K562 (cell line): ENCODE measurements around the gene BNIP2. TPM values are rescaled to one million over a fixed set of nuclear protein-coding genes. Genes with fewer than 3 reads are reported as not detected.

Experiments used
- CHCHD3 ChIP-seq: fragments of 250-450 bp; sonication (Bioruptor Pico); IDR thresholded peaks from 2 replicates; pipeline ENCODE4 v2.1.2; 2022; ENCODE audit warnings: mild to moderate bottlenecking
- CTBP1 ChIP-seq: fragments of 450-650 bp; IDR thresholded peaks from 2 replicates; pipeline ENCODE4 v1.6.1; 2016; ENCODE audit warnings: borderline replicate concordance
- FOXA3 ChIP-seq, 2 experiments: fragments of 450-650 bp in 1 of 2; sonication (generic) in 1 of 2; formaldehyde crosslinking; IDR thresholded peaks in 1 of 2; conservative IDR thresholded peaks in 1 of 2; 2 replicates each; pipeline versions ENCODE4 v1.4.0 to v1.8.0; 2020 to 2022; ENCODE audit warnings: mild to moderate bottlenecking in 2 of 2, missing genetic modification reagents in 1 of 2
- FOXJ3 ChIP-seq: sonication (generic); formaldehyde crosslinking; IDR thresholded peaks from 2 replicates; pipeline ENCODE4 v1.4.0; 2020; ENCODE audit warnings: mild to moderate bottlenecking, missing genetic modification reagents
- GABPB1 ChIP-seq: sonication (generic); formaldehyde crosslinking; IDR thresholded peaks from 2 replicates; pipeline ENCODE4 v1.8.0; 2022; ENCODE audit warnings: mild to moderate bottlenecking, missing genetic modification reagents
- GTF2A2 ChIP-seq: IDR thresholded peaks from 2 replicates; pipeline ENCODE4 v1.6.1; 2016; ENCODE audit warnings: mild to moderate bottlenecking, missing genetic modification characterization, missing compliant biosample characterization
- JUND ChIP-seq, 2 experiments: IDR thresholded peaks; 2 replicates in 1 of 2; 3 replicates in 1 of 2; pipeline ENCODE4 v1.6.1; 2011; ENCODE audit warnings: borderline replicate concordance in 2 of 2, low read depth in 2 of 2, low read length in 2 of 2, improper control_type of control experiment in 1 of 2, missing biosample characterization in 1 of 2, missing genetic modification characterization in 1 of 2, missing genetic modification reagents in 1 of 2
- KDM4B ChIP-seq, 2 experiments: fragments of 450-650 bp in 1 of 2; sonication (generic) in 1 of 2; IDR thresholded peaks; 2 replicates each; pipeline ENCODE4 v1.6.1; 2016 to 2017; ENCODE audit warnings: borderline replicate concordance in 2 of 2, antibody characterized with exemption in 1 of 2, low read depth in 1 of 2, mild to moderate bottlenecking in 1 of 2
- NR1H2 ChIP-seq: sonication (generic); formaldehyde crosslinking; IDR thresholded peaks from 2 replicates; pipeline ENCODE4 v1.4.0; 2020; ENCODE audit warnings: mild to moderate bottlenecking, missing genetic modification reagents
- POLR2B ChIP-seq: fragments of 450-650 bp; IDR thresholded peaks from 2 replicates; pipeline ENCODE4 v1.6.1; 2018; ENCODE audit warnings: low read depth; ENCODE audit not compliant: partially characterized antibody
- RBBP5 ChIP-seq: fragments of 200-600 bp; sonication (generic); IDR thresholded peaks from 2 replicates; pipeline ENCODE4 v1.6.1; 2012; ENCODE audit warnings: borderline replicate concordance, mild to moderate bottlenecking, low read length, control low read depth, inconsistent platforms; ENCODE audit not compliant: insufficient read depth, poor library complexity, severe bottlenecking
- RBM22 ChIP-seq: fragments of 200-400 bp; formaldehyde crosslinking; IDR thresholded peaks from 2 replicates; pipeline ENCODE4 v1.6.1; 2018; ENCODE audit warnings: low read length, low read depth; ENCODE audit not compliant: poor library complexity, severe bottlenecking
- RBM39 ChIP-seq: fragments of 200-400 bp; formaldehyde crosslinking; optimal IDR thresholded peaks from 2 replicates; pipeline ENCODE3; 2018; ENCODE audit warnings: low read depth, low read length
- SIN3A ChIP-seq, 2 experiments: fragments of 150-350 bp in 1 of 2; IDR thresholded peaks; 2 replicates each; pipeline ENCODE4 v1.6.1; 2011 to 2016; ENCODE audit warnings: borderline replicate concordance in 2 of 2, low read depth in 2 of 2, low read length in 2 of 2, mild to moderate bottlenecking in 2 of 2, moderate library complexity in 2 of 2; ENCODE audit not compliant: control insufficient read depth in 1 of 2
- TFAP4 ChIP-seq: sonication (generic); formaldehyde crosslinking; IDR thresholded peaks from 2 replicates; pipeline ENCODE4 v1.8.0; 2022; ENCODE audit warnings: missing genetic modification reagents, mild to moderate bottlenecking, moderate library complexity, borderline replicate concordance
- THAP12 ChIP-seq: fragments of 250-450 bp; sonication (Bioruptor Pico); IDR thresholded peaks from 2 replicates; pipeline ENCODE4 v1.9.0; 2021; ENCODE audit warnings: mild to moderate bottlenecking, inconsistent platforms
- ZBED1 ChIP-seq: IDR thresholded peaks from 2 replicates; pipeline ENCODE4 v1.6.1; 2014
- ZNF740 ChIP-seq, 3 experiments: fragments of 200-800 bp in 1 of 3; sonication (Bioruptor generic) in 1 of 3; sonication (generic) in 1 of 3; formaldehyde crosslinking in 1 of 3; IDR thresholded peaks; 2 replicates each; pipeline versions ENCODE4 v1.6.1 to v1.8.0; 2016 to 2022; ENCODE audit warnings: mild to moderate bottlenecking in 2 of 3, missing compliant biosample characterization in 2 of 3, missing genetic modification characterization in 2 of 3, missing genetic modification reagents in 1 of 3
- polyA plus RNA-seq, 8 experiments: library from polyadenylated mRNA; depleted of rRNA in 4 of 8; stranded (reverse) in 5 of 8; unstranded in 3 of 8; fragments of >200 nt; fragmentation: Nextera tagmentation in 2 of 8; fragmentation: Illumina TruSeq in 1 of 8; extraction: Ambion mirVana in 2 of 8; extraction: Trizol in 1 of 8; gene quantifications; 2 replicates each; pipeline versions ENCODE4 v1.2.1 to v1.2.3, GENCODE V29; 2011 to 2014; ENCODE audit warnings: inconsistent platforms in 1 of 8, missing spikeins in 1 of 8
- total RNA-seq, 7 experiments: library from RNA; depleted of rRNA in 6 of 7; stranded (reverse); fragments of >200 nt in 6 of 7; fragmentation: Illumina TruSeq in 2 of 7; extraction: Trizol in 2 of 7; gene quantifications; 2 replicates each; pipeline versions ENCODE4 v1.2.1 to v1.2.3, GENCODE V29; 2011 to 2021; ENCODE audit warnings: low replicate concordance in 1 of 7
- TF ChIP-seq, protein P1 (sequence below), 2 experiments: fragments of 450-650 bp; IDR thresholded peaks; 2 replicates each; pipeline ENCODE4 v1.6.1; 2016

Gene BNIP2
- total and polyA plus RNA-seq, 9 of the 15 experiments (the other 6 are each of a cell fraction or from before 2014, with no cell fraction given) = 19.6 to 88.0 (median 52.5) TPM

GRCh38 chr15:59656897-59657634 lies 32.1 kb downstream of the BNIP2 start, which contains the start of gene GTF2A2 (continued):
- TF ChIP-seq THAP12 (peak; percentile 84; the same call in 1 of the 2 replicates), NR1H2 (no peak), SIN3A (IDR thresholded peaks at IDR 0.05; ENCODE audit: borderline replicate concordance in 2 of 2, control insufficient read depth in 1 of 2, low read depth in 2 of 2, low read length in 2 of 2) (peak in 1 of 2 experiments; percentile 69; a peak in 1 of 4 replicates), RBBP5 (peak; percentile 96), FOXA3 (CRISPR knock-in tag; conservative IDR thresholded peaks at IDR 0.05 in 1 of 2, IDR thresholded peaks at IDR 0.05 in 1 of 2) (peak in 1 of 2 experiments; percentile 25; a peak in 1 of 4 replicates), GABPB1 (peak; percentile 96), JUND (IDR thresholded peaks at IDR 0.05; ENCODE audit: borderline replicate concordance, low read depth, low read length) (0 out of 2 replicates have a peak, but pooled peaks have one; percentile 25), JUND (tag; IDR thresholded peaks at IDR 0.05; ENCODE audit: borderline replicate concordance, low read depth, low read length) (no peak; the same call in 2 of the 3 replicates), ZNF740 (CRISPR knock-in tag; IDR thresholded peaks at IDR 0.05) (0 out of 2 replicates have a peak, but pooled peaks have one; percentile 33), ZNF740 (tag; IDR thresholded peaks at IDR 0.05) (no peak), CHCHD3 (CRISPR knock-in tag) (0 out of 2 replicates have a peak, but pooled peaks have one; percentile 62), KDM4B (IDR thresholded peaks at IDR 0.05; ENCODE audit: borderline replicate concordance in 2 of 2, low read depth in 1 of 2) (peak in 1 of 2 experiments; percentile 68; a peak in 1 of 4 replicates), GTF2A2 (peak; percentile 69), RBM39 (no peak), CTBP1 (peak; percentile 29; the same call in 1 of the 2 replicates), ZBED1 (no peak), FOXJ3 (CRISPR knock-in tag) (no peak), RBM22 (peak; percentile 82), POLR2B (peak; percentile 95), TFAP4 (peak; percentile 85; the same call in 1 of the 2 replicates)
- TF ChIP-seq, protein P1, sequence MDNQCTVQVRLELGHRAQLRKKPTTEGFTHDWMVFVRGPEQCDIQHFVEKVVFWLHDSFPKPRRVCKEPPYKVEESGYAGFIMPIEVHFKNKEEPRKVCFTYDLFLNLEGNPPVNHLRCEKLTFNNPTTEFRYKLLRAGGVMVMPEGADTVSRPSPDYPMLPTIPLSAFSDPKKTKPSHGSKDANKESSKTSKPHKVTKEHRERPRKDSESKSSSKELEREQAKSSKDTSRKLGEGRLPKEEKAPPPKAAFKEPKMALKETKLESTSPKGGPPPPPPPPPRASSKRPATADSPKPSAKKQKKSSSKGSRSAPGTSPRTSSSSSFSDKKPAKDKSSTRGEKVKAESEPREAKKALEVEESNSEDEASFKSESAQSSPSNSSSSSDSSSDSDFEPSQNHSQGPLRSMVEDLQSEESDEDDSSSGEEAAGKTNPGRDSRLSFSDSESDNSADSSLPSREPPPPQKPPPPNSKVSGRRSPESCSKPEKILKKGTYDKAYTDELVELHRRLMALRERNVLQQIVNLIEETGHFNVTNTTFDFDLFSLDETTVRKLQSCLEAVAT (IDR thresholded peaks at IDR 0.05) = peak in 1 of 2 experiments; percentile 98; a peak in 2 of 4 replicates
